Fibroblast of lung (primary cell): ENCODE measurements around the gene DENND5B. TPM values are rescaled to one million over a fixed set of nuclear protein-coding genes. Genes with fewer than 3 reads are reported as not detected.

ENCODE experiments used
- DNase-seq, 2 donors: peaks; one replicate each; pipeline versions ENCODE4 v3.0.0 to v3.0.0-alpha.2; 2010; ENCODE audit warnings: low read depth in 2 of 2
- H2AFZ ChIP-seq: 2 replicates; pipeline ENCODE4 v1.5.1; 2012; ENCODE audit warnings: low read length, control low read depth, inconsistent platforms
- H3K27ac ChIP-seq: 2 replicates; pipeline ENCODE4 v1.5.1; 2011; ENCODE audit warnings: low read length, control low read depth; ENCODE audit not compliant: insufficient read depth
- H3K27me3 ChIP-seq: 2 replicates; pipeline ENCODE4 v1.5.1; 2011; ENCODE audit warnings: mild to moderate bottlenecking, low read length; ENCODE audit not compliant: control insufficient read depth, insufficient read depth
- H3K36me3 ChIP-seq: 2 replicates; pipeline ENCODE4 v1.5.1; 2011; ENCODE audit warnings: low read length; ENCODE audit not compliant: control insufficient read depth, insufficient read depth
- H3K4me1 ChIP-seq: 2 replicates; pipeline ENCODE4 v1.5.1; 2011; ENCODE audit warnings: low read length; ENCODE audit not compliant: control insufficient read depth, insufficient read depth; ENCODE audit errors: extremely low read depth
- H3K4me2 ChIP-seq: 2 replicates; pipeline ENCODE4 v1.5.1; 2011; ENCODE audit warnings: low read length, control low read depth; ENCODE audit not compliant: insufficient read depth; ENCODE audit errors: extremely low read depth
- H3K4me3 ChIP-seq, 4 experiments: fragments of 200-600 bp in 1 of 4; sonication (generic) in 1 of 4; replicated peaks in 1 of 4; 2 replicates each; pipeline ENCODE4 v1.5.1; 2011 to 2016; ENCODE audit warnings: low read length in 4 of 4, low read depth in 3 of 4, mild to moderate bottlenecking in 3 of 4, control low read depth in 2 of 4, inconsistent platforms in 1 of 4, mixed read lengths in 1 of 4; ENCODE audit not compliant: insufficient read depth in 1 of 4; ENCODE audit errors: control extremely low read depth in 1 of 4
- H3K79me2 ChIP-seq: 2 replicates; pipeline ENCODE4 v1.5.1; 2012; ENCODE audit warnings: mild to moderate bottlenecking, low read length, inconsistent platforms; ENCODE audit not compliant: control insufficient read depth, insufficient read depth
- H3K9ac ChIP-seq: 2 replicates; pipeline ENCODE4 v1.5.1; 2011; ENCODE audit warnings: mild to moderate bottlenecking, low read length, control low read depth; ENCODE audit not compliant: insufficient read depth
- H3K9me3 ChIP-seq: 2 replicates; pipeline ENCODE4 v1.5.1; 2012; ENCODE audit warnings: low read depth, low read length; ENCODE audit not compliant: control insufficient read depth, insufficient read depth
- H4K20me1 ChIP-seq: 2 replicates; pipeline ENCODE4 v1.5.1; 2011; ENCODE audit warnings: low read length; ENCODE audit not compliant: control insufficient read depth, insufficient read depth; ENCODE audit errors: extremely low read depth
- CTCF ChIP-seq, 2 donors: IDR thresholded peaks in 1 of 2; conservative IDR thresholded peaks in 1 of 2; 1 replicate in 1 of 2; 2 replicates in 1 of 2; pipeline ENCODE4 v1.5.1; 2011 to 2012; ENCODE audit warnings: low read length in 2 of 2, control low read depth in 1 of 2, inconsistent platforms in 1 of 2, low read depth in 1 of 2, mild to moderate bottlenecking in 1 of 2
- EZH2 ChIP-seq: IDR thresholded peaks from 2 replicates; pipeline ENCODE4 v1.5.1; 2012; ENCODE audit warnings: low read length, control low read depth, mild to moderate bottlenecking; ENCODE audit errors: missing control alignments
- polyA plus RNA-seq, 2 donors: library from polyadenylated mRNA; depleted of rRNA in 1 of 2; stranded (reverse) in 1 of 2; unstranded in 1 of 2; fragments of >200 nt; gene quantifications; 2 replicates each; pipeline ENCODE4 v1.2.1, GENCODE V29; 2011 to 2012; ENCODE audit warnings: missing spikeins in 1 of 2
- total RNA-seq: library from RNA; depleted of rRNA; stranded (reverse); fragments of >200 nt; gene quantifications from 2 replicates; pipeline ENCODE4 v1.2.1, GENCODE V29; 2014

DENND5B gene
- total and polyA plus RNA-seq, 2 donors (not counting 1 experiment from before 2014, with no cell fraction given): 5.3 to 6.9 TPM

DNA sequence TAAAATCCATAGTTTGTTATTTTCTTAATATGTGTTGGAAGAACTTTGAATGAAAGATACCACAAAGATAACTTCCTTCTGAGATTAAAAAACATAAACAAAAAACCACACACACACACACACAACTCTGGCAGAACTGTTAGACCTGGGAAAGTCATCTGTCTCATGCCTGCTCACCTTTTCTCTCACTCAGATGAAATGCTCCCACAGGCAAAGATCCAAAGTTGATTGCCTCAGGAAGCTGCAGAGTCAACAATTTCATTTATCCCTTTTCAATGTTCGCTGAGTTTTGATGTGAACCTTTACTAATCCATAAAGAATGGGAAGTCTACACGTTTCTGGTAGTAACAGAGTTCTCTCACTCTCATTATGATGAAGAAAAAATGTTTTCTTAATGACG, 112.0 kb downstream of the DENND5B start:
- no peak for TF ChIP-seq CTCF (conservative IDR thresholded peaks at IDR 0.05 in 1 of 2, IDR thresholded peaks at IDR 0.05 in 1 of 2; ENCODE audit: low read depth in 1 of 2, low read length in 2 of 2)
- TF ChIP-seq EZH2: no peak
- no peak for DNase-seq

GRCh38 chr12:31478425-31478824, 112.5 kb downstream of the DENND5B start:
- H3K9me3 ChIP-seq: no peaks in the 10 kb centered on the region
- H3K4me3 ChIP-seq: no peak overlapping the region
- no peaks in the 10 kb centered on the region for H4K20me1 ChIP-seq
- no peak overlapping the region for H3K27ac ChIP-seq
- no peak overlapping the region for H3K4me2 ChIP-seq
- H3K79me2 ChIP-seq: no peaks in the 10 kb centered on the region
- H3K9ac ChIP-seq: no peak overlapping the region
- DNase-seq: no peak
- H3K36me3 ChIP-seq: no peaks in the 10 kb centered on the region
- no peaks in the 10 kb centered on the region for H3K4me1 ChIP-seq
- TF ChIP-seq EZH2: no peak
- TF ChIP-seq CTCF (conservative IDR thresholded peaks at IDR 0.05 in 1 of 2, IDR thresholded peaks at IDR 0.05 in 1 of 2; ENCODE audit: low read depth in 1 of 2, low read length in 2 of 2): no peak
- H3K27me3 ChIP-seq: no peaks in the 10 kb centered on the region
- no peak overlapping the region for H2AFZ ChIP-seq

More for the DNA sequence above, 112.0 kb downstream of the DENND5B start:
- Histone ChIP-seq H3K9ac (no peak overlapping the region), H3K27me3 (no peaks in the 10 kb centered on the region), H3K9me3 (no peaks in the 10 kb centered on the region), H3K79me2 (no peaks in the 10 kb centered on the region), H4K20me1 (no peaks in the 10 kb centered on the region), H3K4me3 (no peak overlapping the region), H3K36me3 (no peaks in the 10 kb centered on the region), H3K27ac (no peak overlapping the region), H3K4me1 (no peaks in the 10 kb centered on the region), H3K4me2 (no peak overlapping the region), H2AFZ (no peak overlapping the region)

DNA sequence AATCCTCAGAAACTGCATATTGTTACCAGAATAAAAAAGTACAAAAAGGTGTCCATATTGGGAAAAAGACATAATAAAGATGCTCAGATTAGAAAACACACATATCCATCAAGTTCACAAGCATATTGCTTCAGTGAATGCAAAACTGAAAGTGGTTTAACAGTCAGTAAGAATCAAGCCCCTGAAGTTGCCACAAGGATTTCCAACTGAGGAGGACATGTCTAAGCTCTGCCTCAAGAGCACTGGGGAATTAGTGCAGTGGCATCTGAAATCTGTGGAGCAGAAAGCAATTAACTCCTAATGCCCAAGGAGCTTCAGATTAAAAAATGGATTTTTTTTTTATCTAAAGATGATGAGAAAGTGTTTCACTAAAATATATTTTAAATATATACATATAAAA, 113.2 kb downstream of the DENND5B start:
- TF ChIP-seq CTCF (conservative IDR thresholded peaks at IDR 0.05 in 1 of 2, IDR thresholded peaks at IDR 0.05 in 1 of 2; ENCODE audit: low read depth in 1 of 2, low read length in 2 of 2) (no peak), EZH2 (no peak)
- H3K9me3 ChIP-seq: no peaks in the 10 kb centered on the region
- no peaks in the 10 kb centered on the region for H3K4me1 ChIP-seq
- H4K20me1 ChIP-seq: no peaks in the 10 kb centered on the region
- no peak overlapping the region for H3K4me3 ChIP-seq
- no peak overlapping the region for H3K4me2 ChIP-seq
- DNase-seq: no peak
- H2AFZ ChIP-seq: no peak overlapping the region
- H3K36me3 ChIP-seq: no peaks in the 10 kb centered on the region
- H3K27me3 ChIP-seq: no peaks in the 10 kb centered on the region
- no peak overlapping the region for H3K27ac ChIP-seq
- H3K79me2 ChIP-seq: no peaks in the 10 kb centered on the region
- H3K9ac ChIP-seq: no peak overlapping the region
